PC-3 (cell line): ENCODE data around the gene MAP1LC3A. TPM values are rescaled to one million over a fixed set of nuclear protein-coding genes. Genes with fewer than 3 reads are reported as not detected.
A peak's percentile ranks its signal among the peaks of the same experiment; 100 is the strongest.

ENCODE experiments used
- ATAC-seq: fragments of 200-7000 bp; cut with Tn5 transposase; 2 replicates; pipeline ENCODE4 v1.9.1; 2020; ENCODE audit warnings: mild to moderate bottlenecking, moderate library complexity
- BruUV-seq: library from RNA; stranded (reverse); fragments of 400-500 nt; replicated peaks from 2 replicates; lab custom pipeline; 2021; lab: Mats Ljungman, UMichigan
- CTCF ChIA-PET: fragments of 300-600 bp; sonication (Branson Sonifier 250); formaldehyde crosslinking; loops from one replicate; lab custom pipeline; 2022; ENCODE audit warnings: antibody characterized with exemption; lab: Charles Lee
- POLR2A ChIA-PET: fragments of 300-600 bp; sonication (Branson Sonifier 250); formaldehyde crosslinking; loops from one replicate; lab custom pipeline; 2022; ENCODE audit warnings: antibody characterized with exemption; ENCODE audit not compliant: unreplicated experiment; lab: Charles Lee
- DNase-seq: peaks from one replicate; pipeline ENCODE4 v3.0.0-alpha.2; 2015
- H2AFZ ChIP-seq: fragments of 300-600 bp; sonication (generic); 2 replicates; pipeline ENCODE4 v1.6.0; 2016; ENCODE audit warnings: antibody characterized with exemption, low read length
- H3F3A ChIP-seq: fragments of 300-600 bp; sonication (generic); one replicate; pipeline ENCODE4 v1.6.0; 2017; ENCODE audit warnings: antibody characterized with exemption, low read length, control low read depth, mild to moderate bottlenecking; ENCODE audit not compliant: unreplicated experiment
- H3K27ac ChIP-seq: fragments of 300-600 bp; sonication (generic); 2 replicates; pipeline ENCODE4 v1.5.1; 2016; ENCODE audit warnings: mild to moderate bottlenecking, low read length
- H3K27me3 ChIP-seq: fragments of 300-600 bp; sonication (generic); 2 replicates; pipeline ENCODE4 v1.6.1; 2016; ENCODE audit warnings: low read length, mixed read lengths
- H3K36me3 ChIP-seq: fragments of 300-600 bp; sonication (generic); 2 replicates; pipeline ENCODE4 v1.6.1; 2016; ENCODE audit warnings: low read depth, mixed run types, low read length, mixed read lengths
- H3K4me1 ChIP-seq: fragments of 300-600 bp; sonication (generic); 2 replicates; pipeline ENCODE4 v1.5.1; 2016; ENCODE audit warnings: low read length; ENCODE audit not compliant: insufficient read depth
- H3K4me2 ChIP-seq: fragments of 300-600 bp; sonication (generic); 2 replicates; pipeline ENCODE4 v1.6.0; 2016; ENCODE audit warnings: low read length
- H3K4me3 ChIP-seq: fragments of 300-600 bp; sonication (generic); 2 replicates; pipeline ENCODE4 v1.5.1; 2016; ENCODE audit warnings: mild to moderate bottlenecking, low read length, mixed read lengths
- H3K79me2 ChIP-seq: fragments of 300-600 bp; sonication (generic); 2 replicates; pipeline ENCODE4 v1.6.1; 2017; ENCODE audit warnings: low read length, mixed read lengths
- H3K9ac ChIP-seq: fragments of 300-600 bp; sonication (generic); 2 replicates; pipeline ENCODE4 v1.6.0; 2016; ENCODE audit warnings: mild to moderate bottlenecking, low read length
- H3K9me2 ChIP-seq: fragments of 300-600 bp; sonication (generic); replicated peaks from 2 replicates; pipeline ENCODE4 v1.6.1; 2016; ENCODE audit warnings: mixed run types, low read length, mixed read lengths
- H3K9me3 ChIP-seq: fragments of 300-600 bp; sonication (generic); 2 replicates; pipeline ENCODE4 v1.6.1; 2016; ENCODE audit warnings: low read length, mixed read lengths
- H4K20me1 ChIP-seq: fragments of 300-600 bp; sonication (generic); 2 replicates; pipeline ENCODE4 v1.6.1; 2016; ENCODE audit warnings: low read length, mixed read lengths
- CTCF ChIP-seq: fragments of 300-600 bp; sonication (generic); conservative IDR thresholded peaks from 2 replicates; pipeline ENCODE4 v1.5.1; 2017; ENCODE audit warnings: antibody characterized with exemption, low read depth, mild to moderate bottlenecking, low read length
- EZH2 ChIP-seq: fragments of 300-600 bp; sonication (generic); IDR thresholded peaks from one replicate; pipeline ENCODE4 v1.6.1; 2017; ENCODE audit warnings: antibody characterized with exemption, mild to moderate bottlenecking, low read length; ENCODE audit not compliant: unreplicated experiment
- EZH2phosphoT487 ChIP-seq: fragments of 300-600 bp; sonication (generic); IDR thresholded peaks from 2 replicates; pipeline ENCODE4 v1.6.1; 2018; ENCODE audit warnings: mild to moderate bottlenecking, antibody characterized with exemption, low read length, borderline replicate concordance
- intact Hi-C: fragments of 100-400 bp; cut with micrococcal nuclease; formaldehyde crosslinking; loops from 2 replicates; pipeline ENCODE4 v1.9.0; 2023
- total RNA-seq: library from RNA; depleted of rRNA; stranded (reverse); fragments of >200 nt; gene quantifications from 2 replicates; pipeline ENCODE4 v1.2.3, GENCODE V29; 2014

Gene MAP1LC3A
- total RNA-seq, 1 experiment from 2014 or later: 0.22 TPM

- intact Hi-C loops: no loop called here
- CTCF ChIA-PET: no interaction called here
- no TSS peak for BruUV-seq
Observed at GRCh38 chr20:34577061-34577460, 18.5 kb downstream of the MAP1LC3A start.

GRCh38 chr20:34578025-34578424 is 19.5 kb downstream of the MAP1LC3A start:
- Histone ChIP-seq H3K9me2 (no peaks in the 10 kb centered on the region), H3K36me3 (no peaks in the 10 kb centered on the region; the same call in 1 of the 2 replicates), H3K27me3 (no peaks in the 10 kb centered on the region), H4K20me1 (no peaks in the 10 kb centered on the region), H3K9ac (no peak overlapping the region), H3K79me2 (no peaks in the 10 kb centered on the region), H2AFZ (no peak overlapping the region), H3F3A (peaks cover 6% of the 10 kb centered on the region), H3K4me2 (no peak overlapping the region), H3K4me3 (no peak overlapping the region), H3K4me1 (peaks cover 34% of the 10 kb centered on the region), H3K9me3 (no peaks in the 10 kb centered on the region), H3K27ac (no peak overlapping the region)
- ATAC-seq (no peak), DNase-seq (no peak)
- intact Hi-C loops: no loop called here
- TF ChIP-seq CTCF: no peak
- TF ChIP-seq EZH2phosphoT487: no peak
- TF ChIP-seq EZH2: no peak
- POLR2A ChIA-PET: no interaction called here
- CTCF ChIA-PET: no interaction called here
- BruUV-seq: no TSS peak

More at GRCh38 chr20:34577061-34577460, 18.5 kb downstream of the MAP1LC3A start:
- ATAC-seq: no peak
- Histone ChIP-seq H3K9me3 (no peaks in the 10 kb centered on the region), H3K27me3 (no peaks in the 10 kb centered on the region), H3K79me2 (no peaks in the 10 kb centered on the region), H2AFZ (no peak overlapping the region), H3K27ac (no peak overlapping the region), H3K9me2 (no peaks in the 10 kb centered on the region), H3K4me2 (no peak overlapping the region), H3K4me3 (no peak overlapping the region), H3K36me3 (no peaks in the 10 kb centered on the region; the same call in 1 of the 2 replicates), H3F3A (peaks cover 6% of the 10 kb centered on the region), H3K4me1 (peaks cover 31% of the 10 kb centered on the region), H4K20me1 (no peaks in the 10 kb centered on the region), H3K9ac (no peak overlapping the region)
- POLR2A ChIA-PET: no interaction called here
- no peak for DNase-seq
- no peak for TF ChIP-seq EZH2
- TF ChIP-seq CTCF: no peak
- TF ChIP-seq EZH2phosphoT487: no peak

DNA sequence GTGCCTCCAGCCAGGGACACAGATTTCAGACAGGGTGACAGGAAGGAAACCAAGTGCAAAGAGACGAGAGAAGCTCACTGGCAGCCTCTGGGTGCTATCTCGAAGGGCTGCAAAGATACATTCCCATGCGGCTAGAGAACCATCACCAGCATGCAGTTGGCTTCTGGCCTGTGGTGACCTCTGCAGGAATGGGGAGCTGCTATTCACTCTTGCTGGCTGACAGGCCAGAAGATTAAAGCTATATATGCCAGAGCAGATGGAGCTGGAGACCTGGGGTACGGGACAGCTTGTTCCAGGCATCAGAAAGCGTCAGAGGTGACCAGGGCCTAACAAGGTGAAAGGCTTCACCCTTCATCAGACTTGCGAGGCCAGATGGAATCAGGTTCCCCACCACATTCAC is 20.0 kb downstream of the MAP1LC3A start:
- no peaks in the 10 kb centered on the region for H3K9me3 ChIP-seq
- no peaks in the 10 kb centered on the region for H3K9me2 ChIP-seq
- H4K20me1 ChIP-seq: no peaks in the 10 kb centered on the region
- H3K79me2 ChIP-seq: no peaks in the 10 kb centered on the region
- peak overlapping the region; percentile 56 for H3K4me2 ChIP-seq
- peak overlapping the region; percentile 21; the same call in 1 of the 2 replicates for H3K9ac ChIP-seq
- ChIA-PET CTCF (interaction anchor here (0.5 to 2.8 kb wide), 5 partner anchors 127 to 274 kb away, joined by 3 to 37 read pairs (median 6); no protein-coding TSS in a partner anchor), POLR2A (no interaction called here)
- no peak for TF ChIP-seq CTCF
- TF ChIP-seq EZH2phosphoT487: no peak
- no peak for TF ChIP-seq EZH2
- H3K27ac ChIP-seq: peak overlapping the region; percentile 29
- ATAC-seq (no peak), DNase-seq (no peak)
- no peaks in the 10 kb centered on the region; the same call in 1 of the 2 replicates for H3K36me3 ChIP-seq
- intact Hi-C loops: no loop called here
- peaks cover 37% of the 10 kb centered on the region for H3K4me1 ChIP-seq
- H2AFZ ChIP-seq: no peak overlapping the region
- H3K27me3 ChIP-seq: no peaks in the 10 kb centered on the region
- H3K4me3 ChIP-seq: no peak overlapping the region
- no TSS peak for BruUV-seq
- peaks cover 6% of the 10 kb centered on the region for H3F3A ChIP-seq
